Stromal cell of bone marrow (primary cell): ENCODE data around the gene AHNAK.

ENCODE experiments used
- DNase-seq: peaks from one replicate; pipeline ENCODE4 v3.0.0-alpha.2; 2012; ENCODE audit warnings: low read depth

Gene AHNAK

GRCh38 chr11:62548545-62549335 lies 2.1 kb upstream of the AHNAK start:
- DNase-seq: no peak

GRCh38 chr11:62547691-62548281 lies 1.2 kb upstream of the AHNAK start:
- no peak for DNase-seq

- DNase-seq: no peak
Measured at GRCh38 chr11:62546929-62547625, 471 bp upstream of the AHNAK start.

- DNase-seq: peak; percentile 85
Measured at GRCh38 chr11:62545437-62546243, 966 bp downstream of the AHNAK start.

GRCh38 chr11:62544581-62545436 lies 1.8 kb downstream of the AHNAK start:
- DNase-seq: no peak

- no peak for DNase-seq
Measured at GRCh38 chr11:62543680-62544444, 2.7 kb downstream of the AHNAK start.

GRCh38 chr11:62542750-62543567 lies 3.6 kb downstream of the AHNAK start:
- DNase-seq: peak; percentile 68

- DNase-seq: no peak
Measured at GRCh38 chr11:62542111-62542745, 4.4 kb downstream of the AHNAK start.

GRCh38 chr11:62540804-62541701 lies 5.6 kb downstream of the AHNAK start:
- no peak for DNase-seq

GRCh38 chr11:62539238-62539925 lies 7.2 kb downstream of the AHNAK start:
- peak; percentile 79 for DNase-seq

- no peak for DNase-seq
Measured at GRCh38 chr11:62538470-62539237, 8.0 kb downstream of the AHNAK start.

- no peak for DNase-seq
Measured at GRCh38 chr11:62536301-62536957, 10.2 kb downstream of the AHNAK start.

- DNase-seq: no peak
Measured at GRCh38 chr11:62535802-62536201, 10.8 kb downstream of the AHNAK start.

GRCh38 chr11:62534779-62535545 lies 11.6 kb downstream of the AHNAK start:
- DNase-seq: no peak

GRCh38 chr11:62532096-62532495 lies 14.5 kb downstream of the AHNAK start:
- DNase-seq: no peak
